NCI-H748 (cell line): ENCODE results near the gene PCDHA8.
A peak's percentile ranks its signal among the peaks of the same experiment; 100 is the strongest.
"Not testable (repeated sequence)": the region's sequence is repeated elsewhere in the genome, so short reads cannot be mapped to it uniquely, and the experiment has no call there.

ENCODE experiments used
- DNase-seq: peaks from one replicate; lab custom pipeline; 2025; ENCODE audit not compliant: unreplicated experiment; lab: John Stamatoyannopoulos, UW

Gene PCDHA8

GRCh38 chr5:140870221-140871201 lies 29.5 kb downstream of the PCDHA8 start:
- DNase-seq, result no peak

GRCh38 chr5:140875085-140876065 lies 34.4 kb downstream of the PCDHA8 start, which contains the start of gene PCDHA12:
Gene PCDHA12 (plus strand): TSS chr5:140875308. CDS start chr5:140875473, 165 bp downstream.
- no peak for DNase-seq

- DNase-seq, result not testable (repeated sequence)
These were observed 35.7 kb downstream of the PCDHA8 start for GRCh38 chr5:140876541-140877261.

- no peak for DNase-seq
These were observed 36.2 kb downstream of the PCDHA8 start for GRCh38 chr5:140877262-140877581.

GRCh38 chr5:140881889-140882590 lies 41.1 kb downstream of the PCDHA8 start, which contains the start of gene PCDHA13:
Gene PCDHA13 (plus strand): TSS chr5:140882124. CDS start chr5:140882269, 145 bp downstream.
- DNase-seq, result peak; percentile 93

- peak; percentile 92 for DNase-seq
These were observed 41.6 kb downstream of the PCDHA8 start for GRCh38 chr5:140882591-140882899.

GRCh38 chr5:140883373-140883772 lies 42.4 kb downstream of the PCDHA8 start:
- DNase-seq, result no peak

GRCh38 chr5:140883927-140884697 lies 43.1 kb downstream of the PCDHA8 start:
- no peak for DNase-seq
